ENCODE data around the gene GLUL. TPM values are rescaled to one million over a fixed set of nuclear protein-coding genes. Genes with fewer than 3 reads are reported as not detected.

GLUL gene
- total RNA-seq, 2 donors from 2014 or later: 343 to 428 TPM

DNA sequence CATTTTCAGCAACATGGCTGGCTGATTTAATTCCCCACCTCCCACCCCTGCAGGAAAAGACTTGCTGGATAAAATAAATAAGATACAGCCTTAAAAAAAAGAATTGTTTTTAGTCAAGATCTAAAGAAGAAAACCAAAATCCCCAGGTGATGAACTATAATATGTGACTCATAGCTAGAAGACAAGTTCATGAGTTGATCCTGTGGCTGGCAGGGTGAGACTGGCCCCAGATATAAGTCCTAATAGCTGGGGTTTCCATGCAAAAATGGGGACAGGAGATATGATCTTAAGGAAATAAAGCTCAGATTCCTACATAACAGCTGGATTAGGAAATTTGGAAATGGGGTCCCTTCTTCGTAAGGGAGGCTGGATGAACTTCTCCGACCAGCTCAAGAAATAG is 36.5 kb upstream of the GLUL start:
- DNase-seq: no peak
- H3K9me3 ChIP-seq: no peaks in the 10 kb centered on the region
- no peak overlapping the region for H3K9ac ChIP-seq (ENCODE audit: low read depth in 2 of 2, low read length in 2 of 2)
- no peak overlapping the region for H3K4me3 ChIP-seq
- intact Hi-C loops (cut with DNase I): no loop called here
- H3K27me3 ChIP-seq: no peaks in the 10 kb centered on the region
- no peaks in the 10 kb centered on the region for H3K4me1 ChIP-seq
- H3K27ac ChIP-seq: no peak overlapping the region
- TF ChIP-seq, protein P1, sequence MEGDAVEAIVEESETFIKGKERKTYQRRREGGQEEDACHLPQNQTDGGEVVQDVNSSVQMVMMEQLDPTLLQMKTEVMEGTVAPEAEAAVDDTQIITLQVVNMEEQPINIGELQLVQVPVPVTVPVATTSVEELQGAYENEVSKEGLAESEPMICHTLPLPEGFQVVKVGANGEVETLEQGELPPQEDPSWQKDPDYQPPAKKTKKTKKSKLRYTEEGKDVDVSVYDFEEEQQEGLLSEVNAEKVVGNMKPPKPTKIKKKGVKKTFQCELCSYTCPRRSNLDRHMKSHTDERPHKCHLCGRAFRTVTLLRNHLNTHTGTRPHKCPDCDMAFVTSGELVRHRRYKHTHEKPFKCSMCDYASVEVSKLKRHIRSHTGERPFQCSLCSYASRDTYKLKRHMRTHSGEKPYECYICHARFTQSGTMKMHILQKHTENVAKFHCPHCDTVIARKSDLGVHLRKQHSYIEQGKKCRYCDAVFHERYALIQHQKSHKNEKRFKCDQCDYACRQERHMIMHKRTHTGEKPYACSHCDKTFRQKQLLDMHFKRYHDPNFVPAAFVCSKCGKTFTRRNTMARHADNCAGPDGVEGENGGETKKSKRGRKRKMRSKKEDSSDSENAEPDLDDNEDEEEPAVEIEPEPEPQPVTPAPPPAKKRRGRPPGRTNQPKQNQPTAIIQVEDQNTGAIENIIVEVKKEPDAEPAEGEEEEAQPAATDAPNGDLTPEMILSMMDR (IDR thresholded peaks at IDR 0.05): no peak
- no peaks in the 10 kb centered on the region for H3K36me3 ChIP-seq

DNA sequence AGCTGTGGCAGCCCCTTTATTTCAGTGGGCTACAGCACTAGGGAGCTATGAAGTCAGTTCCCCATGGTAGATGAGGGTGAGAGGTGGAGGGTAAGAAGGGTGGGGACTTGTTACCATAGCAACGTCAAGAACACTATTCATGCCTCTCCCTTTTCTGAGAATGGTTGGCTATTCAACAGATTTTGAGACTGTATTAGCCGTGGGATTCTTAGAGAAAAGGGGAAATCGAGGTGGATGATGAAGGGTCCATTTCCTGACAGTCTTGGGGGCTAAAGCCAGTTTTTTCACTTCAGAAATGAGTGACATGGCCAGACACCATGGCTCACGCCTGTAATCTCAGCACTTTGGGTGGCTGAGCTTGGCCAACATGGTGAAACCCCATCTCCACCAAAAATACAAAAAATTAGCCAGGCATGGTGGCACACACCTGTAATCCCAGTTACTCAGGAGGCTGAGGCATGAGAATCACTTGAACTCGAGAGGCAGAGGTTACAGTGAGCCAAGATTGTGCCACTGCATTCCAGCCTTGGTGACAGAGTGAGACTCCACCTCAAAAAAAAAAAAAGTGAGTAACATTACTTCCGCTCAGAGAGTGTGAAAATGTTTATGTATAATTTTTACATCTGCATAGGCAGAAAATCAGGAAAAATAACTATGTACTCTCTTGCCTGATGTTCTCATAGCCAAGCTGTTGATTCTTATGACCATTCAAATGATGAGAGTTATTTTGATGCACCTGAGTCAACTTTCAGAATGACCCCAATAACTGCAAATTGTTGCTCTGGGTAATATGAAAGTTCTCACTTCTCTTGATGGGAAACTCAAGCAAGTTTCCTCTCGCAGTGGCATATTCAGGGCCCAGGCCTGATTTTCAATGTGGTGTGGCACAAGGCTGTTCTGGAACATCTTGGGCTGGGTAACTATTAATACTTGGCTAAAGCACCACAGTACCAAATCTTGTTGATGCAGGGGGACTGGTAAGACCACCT is 35.1 kb upstream of the GLUL start:
- Histone ChIP-seq H3K36me3 (no peaks in the 10 kb centered on the region), H3K9ac (ENCODE audit: low read depth in 2 of 2, low read length in 2 of 2) (no peak overlapping the region), H3K9me3 (no peaks in the 10 kb centered on the region), H3K4me1 (no peaks in the 10 kb centered on the region), H3K27ac (no peak overlapping the region), H3K4me3 (no peak overlapping the region), H3K27me3 (no peaks in the 10 kb centered on the region)
- TF ChIP-seq, protein P1 (IDR thresholded peaks at IDR 0.05): no peak
- DNase-seq: no peak
- intact Hi-C loops (cut with DNase I): no loop called here

GRCh38 chr1:182415789-182416188 is 24.2 kb upstream of the GLUL start:
- intact Hi-C loops (cut with DNase I): no loop called here

DNA sequence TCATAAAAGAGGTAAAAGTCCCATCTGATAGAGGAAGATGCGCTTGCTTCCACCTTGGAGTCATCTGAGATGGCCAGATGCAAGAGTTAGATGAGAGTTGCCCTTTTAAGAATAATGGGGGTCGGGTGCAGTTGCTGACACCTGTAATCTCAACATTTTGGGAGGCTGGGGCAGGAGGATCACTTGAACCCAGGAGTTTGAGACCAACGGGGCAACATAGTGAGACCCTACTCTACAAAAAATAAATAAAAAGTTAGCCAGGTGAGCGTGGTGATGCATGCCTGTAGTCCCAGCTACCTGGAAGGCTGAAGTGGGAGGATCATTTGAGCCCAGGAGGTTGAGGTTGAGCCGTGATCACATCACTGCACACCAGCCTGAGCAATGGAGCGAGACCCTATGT is 22.4 kb upstream of the GLUL start:
- Histone ChIP-seq H3K36me3 (no peaks in the 10 kb centered on the region), H3K27me3 (no peaks in the 10 kb centered on the region), H3K27ac (no peak overlapping the region), H3K9ac (ENCODE audit: low read depth in 2 of 2, low read length in 2 of 2) (no peak overlapping the region), H3K4me3 (no peak overlapping the region), H3K9me3 (no peaks in the 10 kb centered on the region), H3K4me1 (no peaks in the 10 kb centered on the region)
- no peak for DNase-seq
- intact Hi-C loops (cut with DNase I): no loop called here
- TF ChIP-seq, protein P1 (IDR thresholded peaks at IDR 0.05): no peak

More at GRCh38 chr1:182415789-182416188, 24.2 kb upstream of the GLUL start:
- TF ChIP-seq, protein P1 (IDR thresholded peaks at IDR 0.05): no peak
- H3K9me3 ChIP-seq: no peaks in the 10 kb centered on the region
- H3K36me3 ChIP-seq: no peaks in the 10 kb centered on the region
- no peak overlapping the region for H3K4me3 ChIP-seq
- no peak overlapping the region for H3K9ac ChIP-seq (ENCODE audit: low read depth in 2 of 2, low read length in 2 of 2)
- no peaks in the 10 kb centered on the region for H3K4me1 ChIP-seq
- H3K27ac ChIP-seq: no peak overlapping the region
- DNase-seq: no peak
- no peaks in the 10 kb centered on the region for H3K27me3 ChIP-seq

DNA sequence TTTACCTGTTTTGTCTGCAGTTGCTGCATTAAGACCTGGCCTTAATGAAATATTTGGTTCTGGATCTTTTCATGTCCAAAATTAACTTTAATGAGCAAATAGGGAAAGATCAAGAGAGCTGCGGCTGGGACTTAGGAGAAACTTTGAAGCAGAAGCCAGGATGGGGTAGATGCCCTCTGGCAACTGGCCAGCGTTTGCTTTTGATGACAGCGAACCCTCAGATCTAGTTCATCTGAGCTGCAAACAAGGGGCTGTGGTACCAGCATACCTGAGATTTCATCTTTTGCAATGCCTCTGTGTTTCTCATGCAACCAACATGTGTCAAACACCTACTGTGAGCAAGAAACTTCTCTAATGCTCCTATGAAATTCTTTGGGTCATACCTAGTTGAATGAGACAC is 21.9 kb upstream of the GLUL start:
- TF ChIP-seq, protein P1 (IDR thresholded peaks at IDR 0.05): no peak
- Histone ChIP-seq H3K36me3 (no peaks in the 10 kb centered on the region), H3K4me1 (no peaks in the 10 kb centered on the region), H3K9ac (ENCODE audit: low read depth in 2 of 2, low read length in 2 of 2) (no peak overlapping the region), H3K27ac (no peak overlapping the region), H3K4me3 (no peak overlapping the region), H3K27me3 (no peaks in the 10 kb centered on the region), H3K9me3 (no peaks in the 10 kb centered on the region)
- intact Hi-C loops (cut with DNase I): no loop called here
- DNase-seq: no peak

Measured in colonic mucosa (tissue), 4 donors.